ENCODE results near the gene NF1. TPM values are rescaled to one million over a fixed set of nuclear protein-coding genes. Genes with fewer than 3 reads are reported as not detected.

Gene NF1
- polyA plus RNA-seq, 1 of the 3 experiments (the other 2 are of a cell fraction) = 19.6 TPM

DNA sequence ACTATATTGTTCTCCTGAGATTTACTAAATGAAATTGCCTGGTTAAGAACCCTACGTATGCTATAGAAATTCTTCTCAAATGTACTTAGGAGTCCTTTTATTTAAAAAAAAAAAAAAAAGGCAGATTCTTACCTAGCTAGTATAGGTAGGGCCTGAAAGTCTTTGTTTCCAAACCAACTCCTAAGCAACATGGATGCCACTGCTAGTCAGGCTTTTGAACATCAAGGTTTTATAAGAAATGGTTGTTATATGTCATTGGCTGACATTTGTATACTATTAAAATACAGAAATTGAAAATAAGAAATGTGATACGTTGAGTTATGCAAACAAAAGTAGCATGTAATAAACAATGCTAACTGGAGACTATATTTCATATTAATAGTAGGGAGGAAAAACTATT, 225.5 kb downstream of the NF1 start:
- H3K4me2 ChIP-seq = no peak overlapping the region
- peak overlapping the region; percentile 40 to 65; a peak in 3 of 4 replicates for H3K27ac ChIP-seq (ENCODE audit: low read depth in 2 of 2, low read length in 1 of 2)
- CTCF ChIA-PET = interaction anchor here (0.7 to 1.9 kb wide), 3 partner anchors 25 to 83 kb away, joined by 3 to 5 read pairs (median 4); no protein-coding TSS in a partner anchor
- H3F3A ChIP-seq (replicated peaks; ENCODE audit: insufficient read depth) = peaks cover 26% of the 10 kb centered on the region
- H3K36me3 ChIP-seq (replicated peaks in 1 of 2; ENCODE audit: control insufficient read depth in 1 of 2, insufficient read depth in 2 of 2, low read length in 1 of 2) = peaks cover 8% of the 10 kb centered on the region in 2 experiments
- H3K4me3 ChIP-seq (ENCODE audit: low read depth in 2 of 2, low read length in 1 of 2) = no peak overlapping the region
- H3K9ac ChIP-seq = no peak overlapping the region
- H3K27me3 ChIP-seq (ENCODE audit: insufficient read depth) = no peaks in the 10 kb centered on the region
- peaks cover 11% of the 10 kb centered on the region; the same call in 1 of the 2 replicates for H3K79me2 ChIP-seq (ENCODE audit: insufficient read depth)
- TF ChIP-seq SIN3A (IDR thresholded peaks at IDR 0.05; ENCODE audit: borderline replicate concordance, low read depth, low read length) (no peak), YY1 (IDR thresholded peaks at IDR 0.05; ENCODE audit: low read depth) (no peak), IRF3 (IDR thresholded peaks at IDR 0.05; ENCODE audit: low read depth, low read length) (no peak), RCOR1 (IDR thresholded peaks at IDR 0.05; ENCODE audit: low read length) (no peak), GABPA (IDR thresholded peaks at IDR 0.05; ENCODE audit: low read depth) (no peak), TEAD4 (IDR thresholded peaks at IDR 0.05; ENCODE audit: borderline replicate concordance, insufficient read depth) (no peak), RAD21 (IDR thresholded peaks at IDR 0.05; ENCODE audit: low read length) (no peak), TCF12 (IDR thresholded peaks at IDR 0.05) (no peak), NFIC (IDR thresholded peaks at IDR 0.05; ENCODE audit: borderline replicate concordance) (no peak), JUND (IDR thresholded peaks at IDR 0.05) (no peak), TAF1 (IDR thresholded peaks at IDR 0.05; ENCODE audit: borderline replicate concordance, low read depth, low read length) (no peak)
- TF ChIP-seq, protein P1, sequence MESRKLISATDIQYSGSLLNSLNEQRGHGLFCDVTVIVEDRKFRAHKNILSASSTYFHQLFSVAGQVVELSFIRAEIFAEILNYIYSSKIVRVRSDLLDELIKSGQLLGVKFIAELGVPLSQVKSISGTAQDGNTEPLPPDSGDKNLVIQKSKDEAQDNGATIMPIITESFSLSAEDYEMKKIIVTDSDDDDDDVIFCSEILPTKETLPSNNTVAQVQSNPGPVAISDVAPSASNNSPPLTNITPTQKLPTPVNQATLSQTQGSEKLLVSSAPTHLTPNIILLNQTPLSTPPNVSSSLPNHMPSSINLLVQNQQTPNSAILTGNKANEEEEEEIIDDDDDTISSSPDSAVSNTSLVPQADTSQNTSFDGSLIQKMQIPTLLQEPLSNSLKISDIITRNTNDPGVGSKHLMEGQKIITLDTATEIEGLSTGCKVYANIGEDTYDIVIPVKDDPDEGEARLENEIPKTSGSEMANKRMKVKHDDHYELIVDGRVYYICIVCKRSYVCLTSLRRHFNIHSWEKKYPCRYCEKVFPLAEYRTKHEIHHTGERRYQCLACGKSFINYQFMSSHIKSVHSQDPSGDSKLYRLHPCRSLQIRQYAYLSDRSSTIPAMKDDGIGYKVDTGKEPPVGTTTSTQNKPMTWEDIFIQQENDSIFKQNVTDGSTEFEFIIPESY (IDR thresholded peaks at IDR 0.05; ENCODE audit: borderline replicate concordance, low read depth) = no peak
- no peaks in the 10 kb centered on the region for H4K20me1 ChIP-seq (ENCODE audit: insufficient read depth)
- no peak for DNase-seq
- H3K9me2 ChIP-seq = no peaks in the 10 kb centered on the region
- no peaks in the 10 kb centered on the region for H3K9me3 ChIP-seq
- 94% methylated on average over 2 of the region's 2 CpGs for WGBS (ENCODE audit: low lambda C conversion rate)
- H2AFZ ChIP-seq (ENCODE audit: low read depth) = no peak overlapping the region
- H3K4me1 ChIP-seq (ENCODE audit: control insufficient read depth in 1 of 2, insufficient read depth in 2 of 2, low read depth in 1 of 2, low read length in 1 of 2) = peaks cover 5% of the 10 kb centered on the region in 2 experiments
- POLR2A ChIA-PET = no interaction called here

DNA sequence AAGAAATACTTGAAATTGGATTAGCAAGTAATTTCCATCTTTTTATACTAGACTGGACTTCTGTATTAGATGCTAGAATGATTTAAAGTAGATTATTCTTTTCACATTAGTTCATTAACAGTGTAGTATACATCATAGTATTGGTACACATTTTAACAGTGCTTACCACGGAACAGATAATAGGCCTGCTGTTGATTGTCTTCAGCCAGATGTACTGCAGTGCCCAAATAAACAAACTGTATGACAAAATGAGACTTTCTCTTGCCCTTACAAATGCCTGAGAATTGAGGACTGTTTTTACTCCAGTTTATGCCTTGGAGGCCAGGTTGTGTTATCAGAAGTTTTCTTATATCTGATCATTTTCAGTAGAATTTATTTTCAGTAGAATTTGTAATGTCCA, 226.0 kb downstream of the NF1 start:
- H3K27me3 ChIP-seq (ENCODE audit: insufficient read depth) = no peaks in the 10 kb centered on the region

More for the DNA sequence above, 226.0 kb downstream of the NF1 start:
- H3K4me2 ChIP-seq = peak overlapping the region; percentile 48; the same call in 1 of the 2 replicates
- H3K36me3 ChIP-seq (replicated peaks in 1 of 2; ENCODE audit: control insufficient read depth in 1 of 2, insufficient read depth in 2 of 2, low read length in 1 of 2) = peaks cover 8 to 10% of the 10 kb centered on the region in 2 experiments
- CTCF ChIA-PET = interaction anchor here (1.9 kb wide), 1 partner anchor 69 kb away, joined by 5 read pairs; no protein-coding TSS in a partner anchor
- TF ChIP-seq JUND (IDR thresholded peaks at IDR 0.05) = no peak
- TF ChIP-seq RFX5 (IDR thresholded peaks at IDR 0.05; ENCODE audit: low read length) = no peak
- no peak for TF ChIP-seq RXRA (IDR thresholded peaks at IDR 0.05; ENCODE audit: borderline replicate concordance, low read depth)
- no peak for TF ChIP-seq NRF1 (IDR thresholded peaks at IDR 0.05; ENCODE audit: low read depth, low read length)
- no peak for TF ChIP-seq SMC3 (IDR thresholded peaks at IDR 0.05; ENCODE audit: low read depth, low read length)
- TF ChIP-seq SIN3A (IDR thresholded peaks at IDR 0.05; ENCODE audit: borderline replicate concordance, low read depth, low read length) = no peak
- TF ChIP-seq USF2 (IDR thresholded peaks at IDR 0.05; ENCODE audit: borderline replicate concordance, low read depth, low read length) = no peak
- TF ChIP-seq IRF3 (IDR thresholded peaks at IDR 0.05; ENCODE audit: low read depth, low read length) = no peak
- no peak for TF ChIP-seq GATA2 (CRISPR knock-in tag; IDR thresholded peaks at IDR 0.05)
- TF ChIP-seq FOXM1 (IDR thresholded peaks at IDR 0.05; ENCODE audit: low read depth) = no peak
- TF ChIP-seq TCF12 (IDR thresholded peaks at IDR 0.05) = no peak
- no peak for TF ChIP-seq EP300 (IDR thresholded peaks at IDR 0.05; ENCODE audit: borderline replicate concordance in 1 of 2, low read depth in 1 of 2, low read length in 1 of 2)
- H3F3A ChIP-seq (replicated peaks; ENCODE audit: insufficient read depth) = peaks cover 26% of the 10 kb centered on the region
- H3K9ac ChIP-seq = peak overlapping the region; percentile 19; the same call in 1 of the 2 replicates
- H3K27ac ChIP-seq (ENCODE audit: low read depth in 2 of 2, low read length in 1 of 2) = peak overlapping the region; percentile 40 to 65
- POLR2A ChIA-PET = no interaction called here
- peaks cover 5% of the 10 kb centered on the region in 2 experiments for H3K4me1 ChIP-seq (ENCODE audit: control insufficient read depth in 1 of 2, insufficient read depth in 2 of 2, low read depth in 1 of 2, low read length in 1 of 2)
- H3K4me3 ChIP-seq (ENCODE audit: low read depth in 2 of 2, low read length in 1 of 2) = no peak overlapping the region
- DNase-seq = peak; percentile 10
- H3K9me2 ChIP-seq = no peaks in the 10 kb centered on the region
- WGBS (ENCODE audit: low lambda C conversion rate) = 65% methylated on average over 1 of the region's 1 CpG
- no peaks in the 10 kb centered on the region for H4K20me1 ChIP-seq (ENCODE audit: insufficient read depth)
- H3K79me2 ChIP-seq (ENCODE audit: insufficient read depth) = peaks cover 11% of the 10 kb centered on the region; the same call in 1 of the 2 replicates
- H3K9me3 ChIP-seq = no peaks in the 10 kb centered on the region
- no peak overlapping the region for H2AFZ ChIP-seq (ENCODE audit: low read depth)
